SIG-M5 treated with dmso at 0.1 percent for 504 hours (cell line): ENCODE results near the gene CADPS2.

Experiments
- DNase-seq: peaks from one replicate; lab custom pipeline; 2025; ENCODE audit not compliant: unreplicated experiment; lab: John Stamatoyannopoulos, UW

The CADPS2 gene

GRCh38 chr7:122544463-122544862 is 341.8 kb downstream of the CADPS2 start:
- DNase-seq: peak; percentile 33

DNA sequence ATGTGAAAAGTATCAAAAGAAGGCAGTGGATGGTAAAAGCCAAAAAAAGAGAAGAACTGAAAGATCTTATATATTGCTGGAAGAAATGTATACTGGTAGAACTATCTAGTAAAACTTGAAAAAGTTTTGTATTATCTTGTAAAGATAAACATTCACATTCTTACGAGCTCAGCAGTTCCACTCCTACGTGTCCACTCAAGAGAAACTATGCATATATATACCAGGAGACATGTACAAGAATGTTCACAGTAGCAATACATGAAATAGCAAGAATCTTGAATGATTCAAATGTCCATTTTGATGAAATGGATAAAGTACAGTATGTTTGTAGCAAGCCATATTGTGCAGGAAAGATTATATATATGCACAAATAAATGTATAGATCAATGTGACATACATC is 342.4 kb downstream of the CADPS2 start:
- no peak for DNase-seq

DNA sequence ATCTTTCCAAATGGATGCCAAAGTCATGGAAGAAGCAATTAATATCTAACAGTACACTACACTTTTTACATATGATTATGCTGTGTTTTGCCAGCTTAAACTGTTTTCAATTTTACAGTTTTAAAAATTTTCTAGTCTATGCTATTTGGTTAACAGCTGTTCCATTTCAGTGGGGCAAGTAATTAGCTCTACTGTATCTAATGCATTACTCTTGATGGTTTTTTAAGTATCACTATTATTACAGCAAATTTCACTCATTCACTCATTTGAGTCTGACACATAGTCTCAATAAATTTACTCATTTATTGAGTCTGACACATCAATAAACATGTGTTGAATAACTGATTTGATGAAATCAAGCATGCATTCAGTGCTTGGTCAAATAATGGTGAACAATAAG is 343.1 kb downstream of the CADPS2 start:
- no peak for DNase-seq

- DNase-seq: no peak
Observed at GRCh38 chr7:122535086-122535485, 351.2 kb downstream of the CADPS2 start.

- DNase-seq: no peak
Observed at GRCh38 chr7:122532406-122533269, 353.6 kb downstream of the CADPS2 start.

GRCh38 chr7:122528879-122529481 is 357.3 kb downstream of the CADPS2 start:
- DNase-seq: peak; percentile 15

- DNase-seq: no peak
Observed at GRCh38 chr7:122525355-122525754, 360.9 kb downstream of the CADPS2 start.

DNA sequence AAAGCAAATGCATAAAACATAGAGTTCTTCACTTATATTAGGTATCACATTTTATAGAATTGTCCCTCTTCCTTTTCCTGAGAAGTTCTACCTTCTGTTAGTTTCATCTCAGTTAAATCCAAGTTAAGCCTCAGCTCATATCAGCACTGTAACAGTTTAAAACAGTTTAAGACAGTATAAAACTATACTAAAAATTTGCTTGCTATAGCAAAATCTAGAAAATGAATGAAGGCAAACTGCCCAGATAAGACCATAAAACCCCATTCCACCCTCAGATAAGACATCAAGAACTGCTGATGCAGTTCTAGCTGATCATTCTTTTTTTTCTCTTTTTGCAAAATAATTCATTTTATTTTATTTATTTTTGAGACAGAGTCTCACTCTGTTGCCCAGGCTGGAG is 364.5 kb downstream of the CADPS2 start:
- no peak for DNase-seq

DNA sequence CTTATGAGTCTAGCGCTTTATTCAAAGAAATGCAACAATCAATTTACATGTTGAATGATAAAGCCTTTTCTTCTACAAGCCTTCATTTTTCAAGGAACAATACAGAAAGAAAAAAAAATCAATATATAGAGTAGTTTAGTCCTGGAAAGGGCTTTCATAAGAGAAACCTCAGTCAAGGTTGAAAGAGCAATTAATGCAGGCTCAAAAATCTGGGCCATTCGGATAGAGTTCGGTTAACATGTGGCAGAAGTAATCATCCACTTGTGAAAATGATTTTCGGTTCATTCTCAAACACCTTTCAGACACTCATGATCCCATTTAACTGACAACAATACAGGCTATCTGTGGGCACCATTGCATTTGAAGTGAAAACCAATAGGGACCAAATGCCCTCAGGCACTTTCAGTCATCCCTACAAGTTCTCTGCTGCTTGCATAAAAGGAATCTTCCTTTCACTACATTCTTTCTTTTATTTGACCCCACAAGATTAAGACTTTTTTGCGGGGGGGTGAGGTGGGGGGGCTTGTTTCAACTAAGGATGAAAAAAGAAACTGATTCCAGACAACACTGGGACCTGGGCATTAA is 365.2 kb downstream of the CADPS2 start:
- no peak for DNase-seq

DNA sequence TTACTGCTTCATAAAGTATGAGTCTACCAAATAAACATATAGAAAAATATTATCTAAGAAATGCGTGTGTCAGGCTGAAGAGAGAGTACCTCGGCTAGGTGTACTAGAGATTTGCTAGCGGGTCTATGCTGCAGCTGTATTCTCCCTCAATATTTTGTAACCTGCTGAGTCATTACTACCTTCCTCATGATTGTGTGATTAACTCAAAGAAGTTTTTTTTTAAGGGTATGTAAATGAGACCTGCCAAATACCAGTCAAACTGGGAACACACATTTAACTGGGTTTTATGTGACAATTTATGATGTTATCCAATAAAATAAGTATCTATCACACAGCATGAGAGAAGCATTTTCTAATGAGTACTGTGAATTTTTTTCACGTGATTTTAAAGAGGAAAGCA is 367.8 kb downstream of the CADPS2 start:
- no peak for DNase-seq

DNA sequence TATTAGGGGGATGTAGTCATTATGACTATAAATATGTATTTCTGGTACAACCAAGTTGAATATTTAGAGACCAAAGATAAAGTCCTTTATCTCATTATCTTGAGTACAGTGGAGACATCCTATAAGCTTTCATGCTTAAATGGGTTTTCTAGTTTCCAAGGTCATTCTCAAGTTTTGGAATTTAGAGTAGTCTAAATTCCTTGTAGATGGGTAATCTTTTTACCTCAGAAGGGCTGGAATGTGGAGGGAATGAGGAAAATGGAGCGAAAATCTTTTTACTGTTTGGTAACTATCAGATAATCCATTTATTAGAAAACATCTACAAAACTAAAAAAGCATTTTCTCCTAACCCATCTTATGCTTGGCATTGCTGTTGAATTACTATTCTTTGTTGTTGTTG is 368.7 kb downstream of the CADPS2 start:
- DNase-seq: no peak

GRCh38 chr7:122515404-122515803 is 370.9 kb downstream of the CADPS2 start:
- DNase-seq: no peak

DNA sequence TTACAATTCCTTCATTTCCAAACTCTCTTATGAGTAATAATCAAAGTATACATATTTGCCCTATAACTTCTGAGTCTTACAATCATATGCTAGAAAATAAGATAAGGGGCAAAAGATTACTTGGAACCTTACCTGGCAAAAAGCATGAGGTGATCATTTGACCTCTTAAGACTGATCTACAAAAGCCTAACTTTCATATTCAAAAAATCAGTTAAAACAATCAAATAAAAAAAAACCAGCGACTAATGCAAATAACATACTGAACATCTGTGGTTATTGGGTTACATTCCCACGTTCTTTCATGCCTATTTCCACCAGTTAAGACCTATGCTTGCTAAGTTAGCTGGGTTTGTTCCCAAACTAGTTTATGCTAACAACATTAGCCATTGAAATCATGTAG is 375.0 kb downstream of the CADPS2 start:
- DNase-seq: no peak

DNA sequence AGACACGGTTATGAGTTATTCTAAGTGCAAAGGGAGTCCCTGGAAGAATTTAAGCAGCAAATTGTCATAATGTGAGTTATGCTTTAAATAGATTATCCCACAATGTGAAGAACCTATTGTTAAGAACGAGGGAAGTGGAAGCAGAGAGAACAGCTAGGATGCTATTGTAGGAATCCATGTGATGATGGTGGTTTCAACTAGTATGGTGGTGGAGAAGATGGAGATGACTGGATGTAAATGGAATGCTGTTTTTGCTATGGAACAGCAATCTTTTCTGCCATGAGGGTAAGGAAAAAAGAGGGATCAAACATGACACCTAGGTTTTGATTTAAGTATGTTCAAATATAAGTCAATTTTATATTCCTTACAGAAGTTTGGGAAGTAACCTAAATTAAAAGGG is 378.7 kb downstream of the CADPS2 start:
- DNase-seq: no peak

DNA sequence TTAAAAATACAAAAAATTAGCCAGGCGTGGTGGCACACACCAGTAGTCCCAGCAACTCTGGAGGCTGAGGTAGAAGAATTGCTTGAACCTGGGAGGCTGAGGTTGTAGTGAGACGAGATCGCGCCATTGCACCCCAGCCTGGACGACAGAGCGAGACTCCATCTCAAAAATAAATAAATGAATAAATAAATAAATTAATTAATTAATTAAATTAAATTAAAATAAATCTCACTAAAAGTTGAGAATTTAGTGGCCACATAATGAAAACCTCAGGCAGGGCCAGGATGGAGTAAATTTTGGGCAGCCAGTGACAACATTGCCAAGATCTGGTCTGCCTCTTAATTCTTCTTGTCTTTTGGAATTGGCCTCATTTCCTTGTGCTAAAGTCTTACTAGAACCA is 394.3 kb downstream of the CADPS2 start:
- no peak for DNase-seq

DNA sequence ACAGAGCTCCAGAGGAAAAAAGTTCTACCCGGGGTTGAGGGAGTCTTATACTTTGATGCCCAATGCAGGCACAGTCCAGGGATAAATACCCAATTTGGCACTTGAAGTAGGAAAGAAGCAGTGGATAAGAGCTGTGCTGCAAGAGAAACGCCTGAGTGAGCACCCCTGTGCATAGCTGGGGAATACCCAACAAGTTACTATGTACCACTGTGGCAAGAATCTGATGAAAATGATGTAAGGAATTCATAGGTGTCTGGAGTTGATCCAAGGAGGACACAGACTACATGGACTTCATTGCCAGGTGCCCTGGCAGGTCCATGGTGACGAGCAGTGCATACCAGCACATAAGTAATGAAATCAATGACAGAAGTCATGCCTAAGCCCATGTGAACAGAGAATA is 398.0 kb downstream of the CADPS2 start:
- DNase-seq: no peak

- no peak for DNase-seq
Observed at GRCh38 chr7:122487131-122487530, 399.1 kb downstream of the CADPS2 start.

DNA sequence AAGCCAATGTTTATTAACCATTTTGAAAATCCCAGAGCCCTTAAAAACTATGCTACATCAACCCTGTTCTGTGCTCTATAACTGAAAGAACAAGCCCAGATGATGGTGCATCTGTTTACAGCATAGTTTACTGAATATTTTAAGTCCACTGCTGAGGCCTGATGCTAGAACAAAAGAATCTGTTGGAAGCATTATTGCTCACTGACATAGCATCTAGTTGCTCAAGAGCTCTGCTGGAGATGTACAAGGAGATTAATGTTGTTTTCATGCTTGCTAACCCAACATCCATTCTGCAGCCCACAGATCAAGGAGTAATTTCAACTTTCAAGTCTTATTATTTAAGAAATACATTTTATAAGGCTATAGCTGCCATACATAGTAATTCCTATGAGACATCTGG is 400.4 kb downstream of the CADPS2 start:
- DNase-seq: no peak

- DNase-seq: no peak
Observed at GRCh38 chr7:122482212-122482611, 404.0 kb downstream of the CADPS2 start.

DNA sequence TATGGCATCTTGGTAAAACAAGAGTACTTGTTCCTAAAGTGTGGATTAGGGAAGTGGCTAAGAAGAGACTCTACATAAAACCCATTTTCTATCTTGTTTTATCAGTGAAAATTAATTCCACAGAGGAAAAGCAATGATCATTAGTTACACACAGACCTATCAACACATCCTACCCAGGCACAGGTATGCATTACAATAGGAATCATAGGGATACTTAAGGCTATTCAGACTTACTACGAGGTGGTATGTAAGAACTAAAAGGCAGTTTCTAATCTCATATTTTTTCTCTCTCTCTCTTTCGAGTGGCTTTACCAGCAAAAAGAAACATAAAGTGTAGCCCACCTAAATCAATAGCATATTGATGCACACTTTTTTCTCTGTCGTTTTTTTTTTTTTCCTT is 415.4 kb downstream of the CADPS2 start:
- DNase-seq: no peak

- no peak for DNase-seq
Observed at GRCh38 chr7:122468945-122469344, 417.3 kb downstream of the CADPS2 start.
